ENCODE results near the gene LNPEP. TPM values are rescaled to one million over a fixed set of nuclear protein-coding genes. Genes with fewer than 3 reads are reported as not detected.

Gene LNPEP
- total RNA-seq, 1 experiment from 2014 or later, result 6.4 TPM

- TF ChIP-seq, protein P1, sequence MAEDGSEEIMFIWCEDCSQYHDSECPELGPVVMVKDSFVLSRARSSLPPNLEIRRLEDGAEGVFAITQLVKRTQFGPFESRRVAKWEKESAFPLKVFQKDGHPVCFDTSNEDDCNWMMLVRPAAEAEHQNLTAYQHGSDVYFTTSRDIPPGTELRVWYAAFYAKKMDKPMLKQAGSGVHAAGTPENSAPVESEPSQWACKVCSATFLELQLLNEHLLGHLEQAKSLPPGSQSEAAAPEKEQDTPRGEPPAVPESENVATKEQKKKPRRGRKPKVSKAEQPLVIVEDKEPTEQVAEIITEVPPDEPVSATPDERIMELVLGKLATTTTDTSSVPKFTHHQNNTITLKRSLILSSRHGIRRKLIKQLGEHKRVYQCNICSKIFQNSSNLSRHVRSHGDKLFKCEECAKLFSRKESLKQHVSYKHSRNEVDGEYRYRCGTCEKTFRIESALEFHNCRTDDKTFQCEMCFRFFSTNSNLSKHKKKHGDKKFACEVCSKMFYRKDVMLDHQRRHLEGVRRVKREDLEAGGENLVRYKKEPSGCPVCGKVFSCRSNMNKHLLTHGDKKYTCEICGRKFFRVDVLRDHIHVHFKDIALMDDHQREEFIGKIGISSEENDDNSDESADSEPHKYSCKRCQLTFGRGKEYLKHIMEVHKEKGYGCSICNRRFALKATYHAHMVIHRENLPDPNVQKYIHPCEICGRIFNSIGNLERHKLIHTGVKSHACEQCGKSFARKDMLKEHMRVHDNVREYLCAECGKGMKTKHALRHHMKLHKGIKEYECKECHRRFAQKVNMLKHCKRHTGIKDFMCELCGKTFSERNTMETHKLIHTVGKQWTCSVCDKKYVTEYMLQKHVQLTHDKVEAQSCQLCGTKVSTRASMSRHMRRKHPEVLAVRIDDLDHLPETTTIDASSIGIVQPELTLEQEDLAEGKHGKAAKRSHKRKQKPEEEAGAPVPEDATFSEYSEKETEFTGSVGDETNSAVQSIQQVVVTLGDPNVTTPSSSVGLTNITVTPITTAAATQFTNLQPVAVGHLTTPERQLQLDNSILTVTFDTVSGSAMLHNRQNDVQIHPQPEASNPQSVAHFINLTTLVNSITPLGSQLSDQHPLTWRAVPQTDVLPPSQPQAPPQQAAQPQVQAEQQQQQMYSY (CRISPR knock-in tag; IDR thresholded peaks at IDR 0.05), result no peak
- TF ChIP-seq KAT7 (CRISPR knock-in tag; IDR thresholded peaks at IDR 0.05; ENCODE audit: borderline replicate concordance) (no peak), ATF1 (CRISPR knock-in tag; IDR thresholded peaks at IDR 0.05) (no peak), FOXP1 (CRISPR knock-in tag; IDR thresholded peaks at IDR 0.05; ENCODE audit: borderline replicate concordance) (no peak), MLX (CRISPR knock-in tag; IDR thresholded peaks at IDR 0.05) (no peak), MAX (CRISPR knock-in tag; IDR thresholded peaks at IDR 0.05) (no peak), ZNF219 (CRISPR knock-in tag; IDR thresholded peaks at IDR 0.05; ENCODE audit: borderline replicate concordance) (no peak)
- TF ChIP-seq, protein P2, sequence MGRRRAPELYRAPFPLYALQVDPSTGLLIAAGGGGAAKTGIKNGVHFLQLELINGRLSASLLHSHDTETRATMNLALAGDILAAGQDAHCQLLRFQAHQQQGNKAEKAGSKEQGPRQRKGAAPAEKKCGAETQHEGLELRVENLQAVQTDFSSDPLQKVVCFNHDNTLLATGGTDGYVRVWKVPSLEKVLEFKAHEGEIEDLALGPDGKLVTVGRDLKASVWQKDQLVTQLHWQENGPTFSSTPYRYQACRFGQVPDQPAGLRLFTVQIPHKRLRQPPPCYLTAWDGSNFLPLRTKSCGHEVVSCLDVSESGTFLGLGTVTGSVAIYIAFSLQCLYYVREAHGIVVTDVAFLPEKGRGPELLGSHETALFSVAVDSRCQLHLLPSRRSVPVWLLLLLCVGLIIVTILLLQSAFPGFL (CRISPR knock-in tag; IDR thresholded peaks at IDR 0.05; ENCODE audit: borderline replicate concordance), result no peak
Observed at GRCh38 chr5:96972599-96973334, 36.9 kb downstream of the LNPEP start (continued).

- Mint-ChIP-seq H3K36me3 (no peaks in the 10 kb centered on the region), H3K4me3 (no peak overlapping the region), H3K27ac (no peak overlapping the region), H3K27me3 (ENCODE audit: low read depth) (no peaks in the 10 kb centered on the region), H3K9me3 (no peaks in the 10 kb centered on the region), H3K4me1 (peaks cover 11% of the 10 kb centered on the region)
- CTCF ChIA-PET, result interaction anchor here (1.8 kb wide), 1 partner anchor 105 kb away, joined by 4 read pairs; no protein-coding TSS in a partner anchor
- POLR2A ChIA-PET, result no interaction called here
- DNase-seq (ENCODE audit: low spot score) (no peak), ATAC-seq (no peak)
- TF ChIP-seq ZSCAN18 (CRISPR knock-in tag; IDR thresholded peaks at IDR 0.05) (no peak), ETV6 (CRISPR knock-in tag; IDR thresholded peaks at IDR 0.05) (no peak), SMAD4 (CRISPR knock-in tag; IDR thresholded peaks at IDR 0.05) (no peak), USF1 (CRISPR knock-in tag; IDR thresholded peaks at IDR 0.05) (no peak), E2F1 (CRISPR knock-in tag; IDR thresholded peaks at IDR 0.05) (no peak), FOXJ3 (CRISPR knock-in tag; IDR thresholded peaks at IDR 0.05; ENCODE audit: borderline replicate concordance) (no peak), CREM (CRISPR knock-in tag; IDR thresholded peaks at IDR 0.05) (no peak), ZNF671 (CRISPR knock-in tag; IDR thresholded peaks at IDR 0.05) (no peak)
- TF ChIP-seq, protein P3, sequence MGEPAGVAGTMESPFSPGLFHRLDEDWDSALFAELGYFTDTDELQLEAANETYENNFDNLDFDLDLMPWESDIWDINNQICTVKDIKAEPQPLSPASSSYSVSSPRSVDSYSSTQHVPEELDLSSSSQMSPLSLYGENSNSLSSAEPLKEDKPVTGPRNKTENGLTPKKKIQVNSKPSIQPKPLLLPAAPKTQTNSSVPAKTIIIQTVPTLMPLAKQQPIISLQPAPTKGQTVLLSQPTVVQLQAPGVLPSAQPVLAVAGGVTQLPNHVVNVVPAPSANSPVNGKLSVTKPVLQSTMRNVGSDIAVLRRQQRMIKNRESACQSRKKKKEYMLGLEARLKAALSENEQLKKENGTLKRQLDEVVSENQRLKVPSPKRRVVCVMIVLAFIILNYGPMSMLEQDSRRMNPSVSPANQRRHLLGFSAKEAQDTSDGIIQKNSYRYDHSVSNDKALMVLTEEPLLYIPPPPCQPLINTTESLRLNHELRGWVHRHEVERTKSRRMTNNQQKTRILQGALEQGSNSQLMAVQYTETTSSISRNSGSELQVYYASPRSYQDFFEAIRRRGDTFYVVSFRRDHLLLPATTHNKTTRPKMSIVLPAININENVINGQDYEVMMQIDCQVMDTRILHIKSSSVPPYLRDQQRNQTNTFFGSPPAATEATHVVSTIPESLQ (CRISPR knock-in tag; IDR thresholded peaks at IDR 0.05), result no peak
- TF ChIP-seq, protein P4, sequence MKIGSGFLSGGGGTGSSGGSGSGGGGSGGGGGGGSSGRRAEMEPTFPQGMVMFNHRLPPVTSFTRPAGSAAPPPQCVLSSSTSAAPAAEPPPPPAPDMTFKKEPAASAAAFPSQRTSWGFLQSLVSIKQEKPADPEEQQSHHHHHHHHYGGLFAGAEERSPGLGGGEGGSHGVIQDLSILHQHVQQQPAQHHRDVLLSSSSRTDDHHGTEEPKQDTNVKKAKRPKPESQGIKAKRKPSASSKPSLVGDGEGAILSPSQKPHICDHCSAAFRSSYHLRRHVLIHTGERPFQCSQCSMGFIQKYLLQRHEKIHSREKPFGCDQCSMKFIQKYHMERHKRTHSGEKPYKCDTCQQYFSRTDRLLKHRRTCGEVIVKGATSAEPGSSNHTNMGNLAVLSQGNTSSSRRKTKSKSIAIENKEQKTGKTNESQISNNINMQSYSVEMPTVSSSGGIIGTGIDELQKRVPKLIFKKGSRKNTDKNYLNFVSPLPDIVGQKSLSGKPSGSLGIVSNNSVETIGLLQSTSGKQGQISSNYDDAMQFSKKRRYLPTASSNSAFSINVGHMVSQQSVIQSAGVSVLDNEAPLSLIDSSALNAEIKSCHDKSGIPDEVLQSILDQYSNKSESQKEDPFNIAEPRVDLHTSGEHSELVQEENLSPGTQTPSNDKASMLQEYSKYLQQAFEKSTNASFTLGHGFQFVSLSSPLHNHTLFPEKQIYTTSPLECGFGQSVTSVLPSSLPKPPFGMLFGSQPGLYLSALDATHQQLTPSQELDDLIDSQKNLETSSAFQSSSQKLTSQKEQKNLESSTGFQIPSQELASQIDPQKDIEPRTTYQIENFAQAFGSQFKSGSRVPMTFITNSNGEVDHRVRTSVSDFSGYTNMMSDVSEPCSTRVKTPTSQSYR (CRISPR knock-in tag; IDR thresholded peaks at IDR 0.05), result no peak
Observed at GRCh38 chr5:96973532-96974401, 37.9 kb downstream of the LNPEP start.

Data from WTC11 (cell line).